HG03469 (cell line): ENCODE measurements around the gene MAT1A.
"Not testable (repeated sequence)": the region's sequence is repeated elsewhere in the genome, so short reads cannot be mapped to it uniquely, and the experiment has no call there.

Experiments used
- ATAC-seq: cut with Tn5 transposase; IDR thresholded peaks from one replicate; pipeline ENCODE4 v1.9.1; 2021; ENCODE audit warnings: mild to moderate bottlenecking, moderate library complexity, moderate number of reproducible peaks; ENCODE audit not compliant: unreplicated experiment

The MAT1A gene

DNA sequence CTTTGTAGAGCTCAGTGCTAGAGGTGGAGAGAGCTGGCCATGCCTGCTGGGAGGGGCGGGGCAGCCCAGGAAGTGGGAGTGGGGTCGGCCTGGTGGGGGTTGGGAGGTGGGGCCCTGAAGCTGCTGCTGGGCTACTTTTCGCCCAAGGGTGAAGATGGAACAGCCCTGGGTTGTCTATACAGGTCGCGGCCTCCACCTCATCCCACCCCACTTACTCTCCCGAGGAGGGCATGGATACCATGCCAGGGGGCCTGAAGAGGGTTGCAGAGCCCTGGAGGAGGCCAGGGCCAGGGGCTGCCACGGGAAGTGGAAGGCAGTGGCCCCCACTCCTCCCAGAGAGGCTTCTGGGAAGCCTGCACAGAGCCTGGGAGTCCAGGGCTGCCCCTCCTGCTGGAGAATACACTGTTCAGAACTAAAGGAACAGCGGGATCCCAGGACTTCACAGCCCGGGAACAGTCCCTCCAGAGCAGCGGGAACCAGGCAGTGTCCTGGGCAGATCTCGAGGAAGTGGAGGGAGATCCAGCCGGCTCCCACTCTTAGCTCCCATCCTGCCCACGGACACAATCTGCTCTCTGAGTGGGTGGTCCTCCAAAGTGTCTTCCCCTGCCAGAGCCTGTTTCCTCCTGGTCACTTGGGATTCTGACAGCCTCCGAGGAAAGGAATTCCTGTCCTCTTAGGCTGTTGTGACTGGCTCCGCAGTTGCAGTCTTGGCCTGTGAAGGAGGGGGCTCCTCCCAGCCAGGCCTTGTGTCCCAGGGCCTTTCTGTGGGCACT, 23.5 kb downstream of the MAT1A start:
- ATAC-seq = no peak

DNA sequence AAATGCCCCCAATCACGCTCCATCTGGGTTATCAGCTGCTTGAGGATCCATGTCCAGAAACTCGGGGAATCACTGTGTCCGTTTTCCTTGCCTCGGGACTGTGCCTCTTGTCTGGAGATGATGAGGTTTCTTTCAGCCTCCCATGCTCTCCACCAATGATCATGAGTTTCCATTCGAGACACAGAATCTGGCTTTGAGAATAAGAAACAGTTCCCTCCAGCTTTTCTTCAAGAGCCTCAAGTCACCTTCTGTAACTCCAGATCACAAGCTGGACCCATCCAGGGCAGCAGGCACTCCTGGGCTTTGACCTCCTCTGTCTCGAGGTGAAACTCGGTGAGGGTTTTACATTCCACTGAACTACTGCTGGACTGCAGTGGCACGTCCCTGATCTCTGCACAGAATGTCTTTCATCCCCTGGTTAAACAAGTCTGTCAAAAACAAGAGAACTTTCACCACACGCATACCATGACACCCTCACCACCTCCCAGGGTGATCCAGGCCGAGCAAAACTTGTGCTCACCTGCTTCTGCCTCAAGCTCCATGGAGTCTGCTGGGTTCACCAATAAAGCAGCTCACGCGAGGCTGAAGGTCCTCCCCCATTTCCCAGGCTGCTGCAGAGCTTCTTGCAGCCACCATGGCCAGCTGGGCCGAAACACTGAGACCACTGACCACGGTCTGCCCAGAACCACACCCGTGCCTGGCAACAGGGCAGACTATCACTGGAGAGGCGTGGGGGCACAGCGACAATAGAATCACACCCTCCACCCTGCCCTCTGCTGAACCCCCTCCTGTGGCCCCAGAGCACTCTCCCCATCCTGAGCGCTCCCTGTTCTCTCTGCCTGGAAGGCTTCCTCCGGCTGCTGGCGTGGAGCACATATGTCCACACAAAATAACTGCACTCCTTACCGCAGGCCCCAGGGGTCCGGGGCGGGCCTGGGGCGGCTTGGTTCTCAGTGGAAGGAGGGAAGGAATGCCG, 25.1 kb downstream of the MAT1A start:
- ATAC-seq = no peak

DNA sequence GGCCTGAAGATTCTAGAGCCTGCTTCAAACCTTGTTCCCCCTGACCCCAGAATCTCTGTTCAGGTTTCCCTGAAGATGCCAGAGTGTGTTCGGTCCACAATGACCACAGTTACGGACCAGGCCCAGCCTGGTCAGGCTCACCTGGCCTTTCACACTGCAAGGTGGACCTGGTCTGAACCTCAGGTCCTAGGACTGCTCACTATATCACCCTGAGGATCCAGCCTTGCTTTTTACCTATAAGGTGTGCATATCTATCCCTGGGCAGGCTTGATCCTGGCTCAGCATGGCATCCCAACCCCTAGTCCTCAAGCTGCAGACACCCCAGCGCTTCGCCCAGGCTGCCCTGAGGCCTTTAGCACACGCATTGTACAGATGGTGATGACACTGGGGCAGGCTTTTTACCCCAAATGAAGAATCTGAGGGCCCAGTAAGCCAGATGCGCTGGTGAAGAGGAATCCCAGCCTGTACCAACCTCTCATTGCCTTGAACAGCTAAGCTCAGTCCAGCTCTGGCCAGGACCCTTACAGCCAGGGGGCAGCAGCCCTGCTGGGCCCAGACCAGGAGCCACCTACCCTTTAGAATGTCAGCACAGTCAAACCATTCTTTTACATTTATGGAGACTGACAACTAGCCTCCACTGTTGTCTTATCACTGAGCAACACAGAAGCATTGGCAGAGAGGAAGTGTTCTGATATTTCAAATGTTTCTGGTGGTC, 28.0 kb downstream of the MAT1A start:
- ATAC-seq = no peak

DNA sequence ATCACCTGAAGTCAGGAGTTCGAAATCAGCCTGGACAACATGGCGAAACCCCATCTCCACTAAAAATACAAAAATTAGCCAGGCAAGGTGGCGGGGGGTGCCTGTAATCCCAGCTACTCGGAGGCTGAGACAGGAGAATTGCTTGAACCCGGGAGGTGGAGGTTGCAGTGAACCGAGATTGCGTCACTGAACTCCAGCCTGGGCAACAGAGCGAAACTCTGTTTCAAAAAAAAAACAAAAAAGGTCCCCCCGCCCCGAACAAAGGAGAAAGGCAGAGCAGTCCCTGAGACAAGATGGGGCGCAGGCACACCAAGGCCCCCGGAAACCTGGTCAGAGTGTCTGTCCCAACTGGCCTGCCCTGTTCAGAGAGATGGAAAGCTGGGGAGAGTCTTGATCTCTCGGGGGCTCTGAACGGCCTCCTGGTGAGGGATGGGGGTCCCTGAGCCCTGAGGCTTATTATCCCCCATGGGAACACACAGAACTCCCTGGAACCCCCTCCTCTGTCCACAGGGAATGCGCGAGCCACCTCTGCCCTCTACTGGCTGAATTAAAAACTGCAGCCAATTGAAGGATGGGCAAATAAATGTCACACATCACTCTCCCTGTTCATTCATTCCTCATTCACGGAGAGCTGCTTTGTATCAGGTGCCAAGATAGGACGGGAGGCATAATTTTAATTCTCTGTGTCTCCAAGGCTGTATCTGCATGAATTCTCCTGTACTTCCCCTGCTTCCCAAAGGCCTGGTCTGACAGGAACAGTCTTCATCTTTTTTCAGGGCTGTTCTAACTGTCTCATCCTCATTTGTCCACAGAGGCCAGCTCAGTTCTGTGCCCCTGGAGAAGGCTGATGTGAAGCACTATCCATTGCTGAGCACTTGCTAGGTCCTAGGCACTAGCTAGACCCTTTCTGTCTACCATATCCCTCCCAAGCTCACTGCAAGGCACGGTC, 28.9 kb downstream of the MAT1A start:
- ATAC-seq = no peak

DNA sequence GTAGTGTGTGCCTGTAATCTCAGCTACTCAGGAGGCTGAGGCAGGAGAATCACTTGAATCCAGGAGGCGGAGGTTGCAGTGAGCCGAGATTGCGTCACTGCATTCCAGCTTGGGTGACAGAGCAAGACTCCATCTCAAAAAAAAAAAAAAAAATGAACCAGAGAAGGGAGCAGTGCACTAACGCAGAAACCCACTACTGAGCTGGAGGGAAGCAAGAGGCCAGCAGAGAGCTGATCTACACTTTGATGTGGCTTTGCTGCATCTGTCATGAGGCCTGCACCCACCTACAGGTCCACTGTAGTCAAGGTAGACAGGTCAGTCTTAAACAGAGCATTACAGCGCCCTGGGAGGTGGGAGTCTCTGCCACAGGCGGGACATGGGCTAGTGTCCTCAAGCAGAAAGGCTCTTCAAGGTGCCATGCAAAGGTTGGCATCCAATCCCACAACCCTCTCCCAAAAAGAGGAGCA, 30.0 kb downstream of the MAT1A start:
- ATAC-seq = no peak

DNA sequence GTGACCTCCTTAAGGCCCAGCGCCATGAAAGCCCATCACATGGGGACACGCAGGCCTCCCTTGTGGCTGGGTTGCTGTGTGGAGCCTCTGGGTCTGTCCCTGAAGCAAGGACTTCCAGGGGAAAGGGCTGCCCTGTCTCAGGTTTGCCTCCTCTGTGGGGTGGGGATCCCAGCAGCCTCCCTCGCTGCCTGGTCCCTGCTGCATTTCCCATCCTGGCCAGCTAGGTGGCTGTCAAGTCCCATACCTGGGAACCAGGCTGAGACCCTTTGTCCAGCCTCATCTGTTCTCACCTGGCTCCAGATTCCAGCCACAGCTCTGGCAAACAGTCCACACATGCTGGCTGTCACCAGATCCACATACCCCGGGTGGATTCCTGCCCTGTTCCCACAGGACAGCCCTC, 32.7 kb downstream of the MAT1A start:
- ATAC-seq = not testable (repeated sequence)

DNA sequence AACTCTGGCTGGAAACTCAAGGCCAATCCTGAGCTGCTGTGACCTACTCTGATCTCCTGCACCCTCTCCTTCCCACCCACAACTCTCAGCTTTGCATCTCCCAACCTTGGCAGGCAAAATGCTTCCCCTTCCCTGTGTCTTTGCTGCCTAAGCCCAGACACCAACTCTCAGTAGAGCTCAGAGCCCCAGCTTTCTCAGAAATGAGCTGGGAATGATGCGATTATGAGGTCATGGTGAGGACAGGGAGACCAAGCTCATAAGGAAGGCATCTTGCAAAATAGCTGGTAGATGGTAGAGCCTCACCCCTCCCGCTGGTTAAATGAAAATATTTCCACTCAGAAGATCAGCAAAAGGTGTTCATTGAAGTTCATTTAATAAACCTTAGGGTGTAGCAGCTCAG, 34.7 kb downstream of the MAT1A start:
- ATAC-seq = not testable (repeated sequence)

DNA sequence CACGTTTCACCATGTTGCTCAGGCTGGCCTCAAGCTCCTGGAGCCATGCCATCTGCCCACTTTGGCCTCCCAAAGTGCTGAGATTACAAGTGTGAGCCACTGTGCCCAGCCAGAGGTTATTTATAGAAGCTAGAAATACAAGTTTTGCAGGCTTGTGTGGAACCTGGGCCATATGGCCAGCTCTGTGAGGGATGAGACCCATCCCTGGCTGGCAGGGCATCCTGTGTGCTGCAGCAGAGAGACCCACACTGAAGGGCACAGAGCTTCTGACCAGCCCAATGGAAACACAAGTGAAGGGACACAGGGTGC, 35.5 kb downstream of the MAT1A start:
- ATAC-seq = not testable (repeated sequence)

DNA sequence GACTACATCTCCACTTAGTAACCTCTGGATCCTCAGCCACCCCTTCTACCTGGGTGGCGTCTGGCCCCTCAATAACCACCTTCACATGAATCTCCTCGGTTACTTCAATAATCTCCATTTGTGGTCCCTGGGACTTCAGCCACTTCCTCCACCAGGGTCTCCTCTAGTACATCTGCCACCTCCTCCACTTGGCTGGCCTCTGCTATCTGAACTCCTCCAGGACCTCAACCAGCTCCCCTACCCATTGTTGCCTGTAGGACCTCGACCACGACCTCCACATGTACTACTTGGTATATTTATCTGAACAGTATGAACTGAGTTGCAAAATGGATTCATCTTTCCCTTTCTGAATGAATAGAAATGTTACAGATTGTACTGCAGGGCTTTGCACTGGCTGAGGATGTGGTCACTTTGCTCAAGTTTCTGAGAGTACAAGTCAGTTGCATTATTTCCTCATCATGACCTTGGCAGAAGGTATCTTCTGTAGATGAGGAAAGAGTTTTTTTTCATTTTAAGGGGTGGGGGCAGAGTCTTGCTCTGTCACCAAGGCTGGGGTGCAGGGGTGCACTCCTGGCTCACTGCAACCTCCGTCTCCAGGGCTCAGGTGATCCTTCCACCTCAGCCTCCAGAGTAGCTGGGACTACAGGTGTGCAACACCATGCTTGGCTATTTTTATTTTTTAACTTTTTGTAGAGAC, 36.0 kb downstream of the MAT1A start:
- ATAC-seq = peak; percentile 69

DNA sequence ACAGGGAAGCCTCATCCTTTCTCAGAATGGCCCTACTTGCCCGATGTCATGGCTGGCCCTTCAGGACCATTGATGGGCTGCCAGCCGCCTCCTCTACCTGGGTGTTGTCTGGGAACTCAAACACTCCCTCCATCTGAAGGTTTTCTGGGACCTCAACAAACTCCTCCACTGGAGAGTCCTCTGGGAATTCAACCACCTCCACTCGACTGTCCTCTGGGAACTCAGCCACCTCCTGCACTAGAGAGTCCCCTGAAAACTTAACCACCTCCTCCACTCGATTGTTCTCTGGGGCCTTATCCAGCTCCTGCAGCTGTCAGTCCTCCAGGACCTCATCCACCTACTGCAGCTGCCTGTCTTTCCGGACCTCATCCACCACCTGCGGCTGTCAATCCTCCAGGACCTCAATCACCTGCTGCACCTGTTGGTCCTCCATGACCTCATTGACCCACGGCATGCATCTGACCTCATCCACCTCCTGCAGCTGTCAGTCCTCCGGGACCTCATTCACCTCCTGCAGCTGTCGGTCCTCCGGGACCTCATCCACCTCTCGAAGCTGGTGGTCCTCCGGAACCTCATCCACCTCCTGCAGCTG, 37.1 kb downstream of the MAT1A start:
- ATAC-seq = no peak

DNA sequence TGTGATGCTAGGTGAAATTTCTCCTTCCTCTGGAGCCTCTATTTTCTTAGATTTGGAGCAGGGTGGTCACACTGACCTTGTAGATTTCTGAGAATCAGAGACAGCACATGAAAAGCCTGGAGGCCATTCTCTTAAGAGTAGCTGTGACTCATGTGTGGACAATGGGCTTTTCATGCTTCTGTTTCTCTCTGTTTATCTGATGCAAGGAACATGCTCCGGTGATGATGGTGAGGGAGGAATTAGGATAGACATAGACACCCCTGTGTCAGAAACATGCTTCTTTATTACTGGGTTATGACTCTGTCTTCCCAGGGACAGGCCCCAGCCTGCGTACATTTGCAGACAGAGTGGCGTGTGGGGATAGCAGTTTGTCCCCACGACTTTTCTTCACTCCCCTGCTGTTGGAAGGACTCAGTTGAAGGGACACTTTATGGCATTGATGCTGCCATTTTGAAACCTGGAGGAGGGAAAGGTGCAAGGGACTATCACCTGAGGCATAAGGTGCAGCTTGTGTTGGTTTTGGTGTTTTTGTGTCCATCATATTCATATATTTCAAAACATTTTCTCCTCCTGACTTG, 37.7 kb downstream of the MAT1A start:
- not testable (repeated sequence) for ATAC-seq

DNA sequence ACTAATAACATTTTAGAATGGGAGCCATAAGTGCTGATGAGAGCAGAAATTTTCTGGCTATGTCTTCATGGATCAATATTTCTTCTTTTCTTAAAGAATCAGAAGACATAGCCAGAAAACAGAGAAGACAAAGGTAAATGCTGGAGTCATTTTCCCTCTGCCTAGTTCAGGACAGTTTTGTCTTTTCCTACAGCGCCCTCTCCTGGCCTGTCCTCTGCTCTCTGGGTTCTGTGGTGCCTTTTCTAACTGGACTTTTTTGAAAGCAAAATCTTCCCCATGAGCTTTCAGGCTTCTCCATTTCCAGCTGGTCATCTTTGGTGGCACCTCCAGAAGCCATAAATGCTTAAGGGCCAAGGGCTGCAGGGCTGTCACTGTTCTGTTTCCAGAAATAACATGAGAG, 39.1 kb downstream of the MAT1A start:
- ATAC-seq = not testable (repeated sequence)

DNA sequence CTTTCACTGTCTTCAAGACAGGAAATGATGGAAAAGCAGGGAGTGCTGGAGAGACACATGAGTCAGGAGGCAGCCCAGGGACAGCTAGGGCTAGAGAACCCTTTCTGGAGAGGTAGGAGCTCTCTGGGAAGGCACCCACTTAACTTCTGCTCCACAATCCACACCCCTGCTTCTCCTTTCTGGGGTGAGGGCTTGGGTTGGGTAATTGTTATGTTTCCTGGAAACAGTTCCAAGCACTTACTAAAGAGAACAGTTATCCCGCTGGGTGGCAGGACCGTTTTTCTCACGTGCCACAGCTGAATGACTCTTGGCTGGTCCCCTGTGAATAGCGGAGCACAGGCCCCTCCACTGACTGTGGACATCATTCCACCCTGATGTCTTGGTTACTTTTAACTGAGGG, 39.6 kb downstream of the MAT1A start:
- ATAC-seq = not testable (repeated sequence)

DNA sequence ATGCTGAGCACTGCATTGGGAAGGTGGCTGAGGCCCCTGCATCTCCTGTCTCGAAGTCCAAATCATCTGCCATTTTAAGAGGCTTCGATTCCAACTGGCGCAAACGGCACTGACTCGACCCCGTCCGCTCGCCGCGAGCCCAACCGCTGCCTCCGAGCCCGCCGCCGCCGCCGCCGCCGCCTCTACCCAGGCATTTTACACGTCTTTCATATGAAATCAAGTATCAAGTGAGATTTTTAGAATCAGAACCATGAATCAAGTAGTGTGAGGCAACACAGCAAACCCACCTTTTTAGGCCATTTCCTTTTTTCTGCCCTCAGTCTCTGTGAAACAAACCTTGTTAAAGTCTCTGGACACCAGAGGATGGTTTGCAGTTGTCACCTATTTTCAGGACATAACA, 41.8 kb downstream of the MAT1A start:
- ATAC-seq = not testable (repeated sequence)

DNA sequence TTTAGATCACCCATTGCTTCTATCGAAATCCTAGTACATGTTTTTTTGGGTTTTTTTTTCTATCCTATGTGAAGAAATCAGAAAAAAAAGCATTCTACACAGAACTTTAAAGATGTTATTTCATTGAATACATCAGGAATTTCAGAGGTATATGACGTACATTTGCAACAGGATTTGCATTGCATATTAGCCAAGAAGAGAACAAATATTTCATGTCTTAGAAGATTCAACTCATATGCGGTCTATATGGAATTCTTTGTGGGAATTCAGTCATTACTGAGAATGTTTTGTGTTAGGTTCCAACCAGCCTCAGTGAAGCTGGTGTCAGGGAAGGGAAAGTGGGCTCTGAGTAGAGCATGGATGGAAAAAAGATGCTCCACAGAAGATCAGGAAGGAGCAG, 45.1 kb downstream of the MAT1A start:
- ATAC-seq = not testable (repeated sequence)

DNA sequence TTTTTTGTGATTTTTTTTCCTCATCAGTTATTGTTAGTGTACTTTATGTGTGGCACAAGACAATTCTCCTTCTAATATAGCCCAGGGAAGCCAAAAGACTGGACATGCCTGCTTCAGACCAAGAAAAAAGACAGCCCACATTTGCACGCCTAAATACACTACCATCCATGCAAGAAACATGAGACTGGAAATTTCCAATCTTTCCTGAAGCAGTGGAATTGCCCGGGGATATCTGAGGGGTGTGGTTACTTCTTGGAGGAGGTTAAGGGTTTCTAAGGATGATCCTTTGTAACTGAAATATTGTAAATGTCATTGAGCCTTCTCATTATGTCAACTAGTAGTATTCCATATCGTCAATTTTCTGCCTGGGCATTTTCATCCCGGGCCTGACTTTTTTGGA, 47.1 kb downstream of the MAT1A start:
- ATAC-seq = not testable (repeated sequence)

DNA sequence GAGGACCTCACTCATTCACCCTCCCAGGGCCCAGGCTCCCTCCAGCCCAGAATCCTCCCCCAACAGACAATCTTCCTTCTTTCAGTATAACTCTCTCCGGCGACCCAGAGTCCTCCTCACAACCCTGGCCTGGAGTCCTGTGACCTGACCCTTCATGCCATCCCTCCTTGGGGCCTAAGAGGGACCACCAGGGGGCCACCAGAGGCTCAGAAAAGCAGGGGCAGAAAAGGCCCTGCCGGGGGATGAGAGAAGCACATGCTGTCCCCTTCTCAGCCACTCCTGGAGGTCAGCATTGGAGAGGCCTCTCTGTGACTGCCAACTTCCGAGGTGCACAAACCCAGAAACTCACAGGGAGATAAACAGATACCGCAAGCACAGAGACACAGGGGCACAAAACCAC, 53.0 kb downstream of the MAT1A start:
- ATAC-seq = not testable (repeated sequence)

DNA sequence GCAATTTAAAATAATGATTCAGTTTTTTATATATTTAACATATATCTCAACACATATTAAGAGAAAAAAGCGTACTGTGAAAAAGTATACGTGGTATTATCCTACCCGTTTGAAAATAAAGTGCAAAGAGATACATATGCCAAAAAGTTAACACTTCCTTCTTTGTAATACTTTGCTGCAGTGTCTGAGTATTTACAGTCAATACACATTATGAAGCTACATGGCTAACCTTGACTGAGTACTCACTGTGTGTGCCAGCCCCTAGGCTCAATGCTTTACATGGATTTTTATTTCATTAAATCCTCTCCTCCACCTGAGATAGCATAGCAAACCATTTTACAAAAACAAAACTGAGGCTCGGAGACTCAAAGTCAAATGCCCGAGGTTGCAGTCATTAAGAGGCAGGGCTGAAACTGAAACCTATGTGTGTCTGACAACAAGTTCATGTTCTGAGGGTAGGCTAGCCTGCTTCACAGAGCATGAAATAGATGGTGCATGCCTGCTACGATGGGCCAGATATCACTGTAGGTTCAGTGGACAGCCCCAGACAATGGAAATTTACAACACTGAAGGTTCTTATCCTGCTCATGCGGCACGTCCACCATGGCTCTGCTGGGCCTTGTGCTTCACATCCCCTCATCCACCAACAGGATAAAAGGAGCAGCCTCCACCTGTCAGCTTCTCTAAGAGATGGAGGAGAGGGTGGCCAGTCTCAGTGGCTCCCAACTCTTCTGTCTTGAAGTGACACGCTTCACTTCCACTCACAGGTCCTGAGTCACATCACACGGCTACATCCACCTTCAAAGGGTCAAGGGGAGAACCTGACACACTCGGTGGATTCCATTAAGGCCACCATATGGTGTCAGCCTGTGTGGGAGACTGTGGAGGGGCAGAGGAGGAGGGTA, 54.9 kb downstream of the MAT1A start:
- peak; percentile 99 for ATAC-seq
